HG03039 (cell line): ENCODE data around the gene SLCO1A2.

ENCODE experiments used
- ATAC-seq: cut with Tn5 transposase; IDR thresholded peaks from one replicate; pipeline ENCODE4 v1.9.1; 2021; ENCODE audit warnings: mild to moderate bottlenecking, moderate library complexity; ENCODE audit not compliant: unreplicated experiment

SLCO1A2 gene

GRCh38 chr12:21336656-21337055 is 1.9 kb upstream of the SLCO1A2 start:
- ATAC-seq, result no peak

GRCh38 chr12:21330682-21331253 is 3.9 kb downstream of the SLCO1A2 start:
- ATAC-seq, result no peak

GRCh38 chr12:21328578-21328977 is 6.1 kb downstream of the SLCO1A2 start:
- ATAC-seq, result no peak

DNA sequence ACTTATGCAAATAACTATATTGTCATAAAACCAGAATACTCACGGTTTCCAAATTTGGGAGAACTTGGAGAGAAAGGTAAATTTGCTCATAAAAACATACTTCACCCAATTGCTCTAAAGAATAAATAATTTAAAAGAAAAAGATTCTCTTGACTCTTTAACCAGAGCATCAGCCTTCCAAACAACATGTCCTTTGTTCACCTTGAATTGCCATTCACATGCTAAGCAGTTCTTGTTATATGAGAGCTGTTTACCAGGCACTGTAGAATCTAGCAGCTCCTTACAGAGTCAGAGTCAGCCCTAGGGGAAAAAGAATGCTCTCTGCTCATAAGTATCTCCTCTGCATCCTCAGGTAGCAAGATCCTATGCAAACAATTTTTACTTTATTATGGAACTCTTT is 10.2 kb downstream of the SLCO1A2 start:
- no peak for ATAC-seq

DNA sequence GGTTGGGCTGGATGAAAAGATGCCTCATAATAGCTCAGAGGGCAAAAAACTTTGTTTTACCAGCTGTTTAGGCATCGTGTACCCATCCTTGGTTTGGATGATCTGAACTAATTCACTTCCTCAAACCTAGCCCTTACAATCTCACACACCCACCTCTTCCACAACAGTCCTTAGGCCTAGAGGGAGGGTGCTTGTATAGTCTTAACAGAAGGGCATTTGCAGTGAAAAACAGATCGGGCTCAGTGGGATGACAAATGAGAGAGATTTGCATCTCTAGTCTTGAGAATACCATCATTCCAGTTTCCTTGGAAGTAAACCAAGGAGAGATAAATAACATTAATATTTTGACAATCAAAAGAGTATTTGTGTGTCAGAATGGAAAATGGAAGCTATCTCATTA is 11.0 kb downstream of the SLCO1A2 start:
- no peak for ATAC-seq

DNA sequence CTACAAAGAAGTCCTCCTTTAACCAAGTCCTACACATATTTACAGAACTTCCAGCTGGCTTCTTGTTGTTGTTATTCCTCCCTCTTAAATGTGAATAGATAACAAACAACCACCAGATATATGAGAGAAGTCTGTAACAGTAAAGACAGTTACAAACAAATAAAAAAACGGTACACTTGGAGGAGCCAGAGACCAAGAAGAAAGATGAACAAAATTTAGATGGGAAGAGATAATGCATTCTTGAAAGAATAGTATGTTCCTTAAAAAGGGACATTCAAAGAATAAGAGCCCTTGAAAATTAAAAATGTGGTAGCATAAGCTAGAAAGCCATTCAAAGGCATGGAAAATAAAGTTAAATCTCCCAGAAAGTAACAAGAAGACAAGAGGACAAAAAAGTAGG is 25.9 kb downstream of the SLCO1A2 start:
- no peak for ATAC-seq

- no peak for ATAC-seq
Measured at GRCh38 chr12:21305661-21306060, 29.1 kb downstream of the SLCO1A2 start.

DNA sequence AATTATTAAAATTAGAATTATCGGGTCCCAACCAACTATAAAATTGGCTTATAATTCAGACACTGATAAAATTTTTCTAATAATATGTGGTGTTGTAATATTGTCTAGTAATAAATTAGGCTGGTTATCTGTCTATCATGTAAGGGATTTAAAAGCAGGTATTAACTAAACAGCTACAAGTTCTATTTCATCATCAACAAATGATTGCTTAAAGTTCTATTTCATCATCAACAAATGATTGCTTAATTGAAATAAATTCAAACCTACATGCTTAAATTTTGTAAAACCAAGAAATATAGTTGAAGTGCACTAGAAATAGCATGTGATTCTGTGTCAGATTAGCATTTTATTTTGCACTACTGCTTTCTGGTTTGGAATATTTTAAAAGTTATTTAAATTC is 34.1 kb downstream of the SLCO1A2 start:
- no peak for ATAC-seq

- peak; percentile 71 for ATAC-seq
Measured at GRCh38 chr12:21296751-21297406, 37.8 kb downstream of the SLCO1A2 start.

- no peak for ATAC-seq
Measured at GRCh38 chr12:21296348-21296747, 38.4 kb downstream of the SLCO1A2 start.

GRCh38 chr12:21294176-21294575 is 40.5 kb downstream of the SLCO1A2 start:
- ATAC-seq, result no peak

- no peak for ATAC-seq
Measured at GRCh38 chr12:21292111-21292510, 42.6 kb downstream of the SLCO1A2 start.

- ATAC-seq, result no peak
Measured at GRCh38 chr12:21289698-21290097, 45.0 kb downstream of the SLCO1A2 start.

DNA sequence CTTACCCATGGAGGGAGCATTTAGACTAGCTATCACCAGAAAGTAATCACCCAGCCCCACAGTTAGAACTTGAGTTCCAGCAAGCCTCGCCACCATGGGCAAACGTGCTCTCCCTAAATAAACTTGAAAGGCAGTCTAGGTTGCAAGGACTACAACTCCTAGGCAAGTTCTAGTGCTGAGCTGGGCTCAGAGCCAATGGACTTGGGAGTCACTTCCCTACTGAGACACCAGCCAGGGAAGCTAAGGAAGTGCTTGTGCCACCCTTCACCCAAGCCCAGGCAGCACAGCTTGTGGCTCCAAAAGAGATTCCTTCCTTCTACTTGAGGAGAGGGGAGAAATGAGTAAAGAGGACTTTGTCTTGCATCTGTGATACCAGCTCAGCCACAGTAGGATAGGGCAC is 57.9 kb downstream of the SLCO1A2 start:
- ATAC-seq, result no peak

DNA sequence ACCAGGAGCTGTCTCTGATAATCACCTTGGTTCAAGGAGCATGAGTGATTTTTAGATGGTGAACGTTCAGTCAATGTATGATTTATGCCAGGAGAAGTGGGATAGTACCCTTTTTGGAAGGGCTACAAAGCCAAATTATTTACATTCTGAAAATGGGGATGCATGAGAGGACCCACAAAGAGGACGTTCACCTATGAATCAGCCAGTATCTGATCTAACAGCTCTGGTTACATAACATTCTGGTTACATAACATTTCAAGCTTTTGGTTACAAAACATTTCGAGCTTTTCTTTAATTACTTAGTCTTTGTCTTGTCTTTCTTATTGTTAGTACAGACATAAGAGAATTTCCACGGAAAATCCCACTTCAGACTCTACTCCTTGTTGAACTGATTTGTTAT is 68.8 kb downstream of the SLCO1A2 start:
- no peak for ATAC-seq

DNA sequence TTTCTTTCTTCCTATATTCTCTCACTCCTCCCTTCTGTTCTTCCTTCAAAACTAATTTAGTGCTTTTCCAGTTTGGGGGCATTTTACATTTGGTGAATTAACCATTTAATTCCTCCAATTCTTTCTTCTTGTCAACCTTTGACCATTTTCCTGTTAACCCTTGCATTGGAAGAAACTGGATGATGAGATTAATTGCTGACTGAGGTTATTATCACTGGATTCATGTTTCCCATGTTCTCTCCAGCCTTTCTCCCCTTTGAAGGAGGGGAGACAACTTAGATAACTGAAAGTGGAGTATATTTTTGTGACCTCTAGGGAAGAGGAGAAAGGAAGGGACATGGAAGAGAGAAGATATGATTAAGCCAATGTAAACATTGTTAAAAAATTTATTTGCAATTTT is 70.5 kb downstream of the SLCO1A2 start:
- ATAC-seq, result no peak

DNA sequence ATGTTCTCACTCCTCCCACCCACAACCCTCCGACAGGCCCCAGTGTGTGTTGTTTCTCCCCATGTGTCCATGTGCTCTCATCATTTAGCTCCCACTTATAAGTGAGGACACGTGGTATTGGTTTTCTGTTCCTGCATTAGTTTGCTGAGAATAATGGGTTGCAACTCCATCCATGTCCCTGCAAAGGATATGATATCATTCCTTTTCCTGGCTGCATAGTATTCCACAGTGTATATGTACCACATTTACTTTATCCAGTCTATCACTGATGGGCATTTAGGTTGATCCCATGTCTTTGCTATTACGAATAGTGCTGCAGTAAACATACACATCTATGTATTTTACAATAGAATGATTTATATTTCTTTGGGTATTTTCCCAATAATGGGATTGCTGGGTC is 77.5 kb downstream of the SLCO1A2 start:
- ATAC-seq, result no peak

- ATAC-seq, result no peak
Measured at GRCh38 chr12:21252070-21252469, 82.6 kb downstream of the SLCO1A2 start.

GRCh38 chr12:21248679-21249078 is 86.0 kb downstream of the SLCO1A2 start:
- no peak for ATAC-seq

- no peak for ATAC-seq
Measured at GRCh38 chr12:21239866-21240265, 94.9 kb downstream of the SLCO1A2 start.

- no peak for ATAC-seq
Measured at GRCh38 chr12:21234395-21234794, 100.3 kb downstream of the SLCO1A2 start.

DNA sequence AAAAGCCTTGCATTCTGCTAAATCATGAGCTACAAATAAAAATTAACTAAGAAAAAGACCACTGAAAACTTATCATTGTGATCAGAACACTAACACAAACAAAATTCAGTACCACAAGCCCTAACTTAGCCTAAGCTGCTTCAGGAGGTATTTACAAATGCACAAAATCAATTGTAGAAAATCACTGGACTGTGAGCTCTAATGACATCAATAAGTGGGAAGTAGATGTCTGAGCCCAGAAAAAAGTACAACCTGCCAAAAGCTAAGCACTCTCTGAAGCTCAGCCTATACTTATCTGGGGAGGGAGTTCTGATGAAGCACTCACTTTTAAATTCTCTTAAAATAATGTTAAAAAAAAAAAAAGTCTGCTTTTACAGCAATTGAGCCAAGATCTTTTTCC is 110.8 kb downstream of the SLCO1A2 start:
- no peak for ATAC-seq

DNA sequence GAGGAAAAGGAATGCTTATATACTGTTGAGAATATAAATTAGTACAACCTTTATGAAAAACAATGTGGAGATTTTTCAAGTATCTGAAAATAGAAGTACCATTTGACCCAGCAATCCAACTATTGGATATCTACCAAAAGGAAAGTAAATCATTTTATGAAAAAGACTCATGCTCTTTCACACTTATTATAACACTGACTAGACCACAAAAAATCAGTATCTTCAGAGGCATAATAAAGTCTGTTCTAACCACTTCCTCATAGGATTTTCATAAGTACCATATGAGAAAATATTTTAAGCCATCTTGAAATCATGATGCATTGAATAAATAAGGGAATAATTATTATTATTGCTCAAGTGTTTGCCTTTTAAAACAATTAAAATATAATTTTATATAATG is 112.9 kb downstream of the SLCO1A2 start:
- ATAC-seq, result no peak
